ENCODE results near the gene PAXIP1.

Gene PAXIP1

DNA sequence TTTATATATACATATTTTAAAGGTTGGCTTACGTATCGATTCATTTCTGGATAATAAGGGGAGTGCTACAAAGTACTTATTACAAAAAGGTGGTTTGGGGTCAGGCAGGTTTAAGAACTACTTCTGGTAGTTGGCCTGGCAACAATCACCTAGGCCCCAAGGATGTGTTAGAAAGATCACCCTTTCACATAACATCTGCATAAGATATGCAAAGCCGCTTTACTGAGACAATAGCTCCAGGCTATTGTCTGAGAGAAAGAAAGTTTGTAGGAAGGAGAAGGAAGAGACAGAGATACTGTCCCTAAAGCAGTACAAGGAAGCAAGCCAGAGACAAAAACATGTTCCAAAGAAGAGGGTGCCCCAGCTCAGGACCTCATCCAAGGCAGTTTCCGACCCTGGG lies 6.2 kb downstream of the PAXIP1 start:
- H3K36me3 ChIP-seq (ENCODE audit: control insufficient read depth in 5 of 5, insufficient read depth in 5 of 5, low read length in 5 of 5) = peaks cover 5 to 42% (median 28%) of the 10 kb centered on the region in 5 donors

DNA sequence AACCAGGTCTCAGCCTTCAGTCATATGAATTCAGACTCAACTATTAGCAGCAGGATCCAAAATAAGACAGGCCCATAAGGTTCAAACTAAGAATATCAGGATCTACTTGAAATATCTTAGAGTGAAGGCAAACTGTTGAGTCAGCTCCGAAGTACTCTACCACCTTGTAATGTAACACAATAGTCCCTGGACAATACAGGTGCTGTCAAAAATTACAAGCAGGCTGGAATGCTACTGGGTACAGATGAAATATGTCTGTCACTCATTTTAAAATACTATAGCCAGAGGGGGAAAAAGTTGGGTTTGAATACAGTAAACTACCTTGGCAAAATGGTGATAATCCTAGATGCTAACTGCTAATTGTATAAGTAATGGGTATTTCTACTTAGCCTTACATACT lies 6.8 kb downstream of the PAXIP1 start:
- no peaks in the 10 kb centered on the region for H3K27me3 ChIP-seq (ENCODE audit: control insufficient read depth in 5 of 5, insufficient read depth in 4 of 5, low read length in 5 of 5)
- H3K36me3 ChIP-seq (ENCODE audit: control insufficient read depth in 5 of 5, insufficient read depth in 5 of 5, low read length in 5 of 5) = peaks cover 9 to 42% (median 30%) of the 10 kb centered on the region in 5 donors
- no peak overlapping the region for H3K9ac ChIP-seq (ENCODE audit: low read length in 5 of 5)

More for the DNA sequence above, 6.2 kb downstream of the PAXIP1 start:
- H3K27ac ChIP-seq (ENCODE audit: low read depth, low read length) = no peak overlapping the region
- no peaks in the 10 kb centered on the region for H3K27me3 ChIP-seq (ENCODE audit: control insufficient read depth in 5 of 5, insufficient read depth in 4 of 5, low read length in 5 of 5)
- no peak overlapping the region for H3K9ac ChIP-seq (ENCODE audit: low read length in 5 of 5)
- H3K4me3 ChIP-seq (ENCODE audit: low read depth in 1 of 5, low read length in 5 of 5) = no peak overlapping the region
- H3K9me3 ChIP-seq (ENCODE audit: control insufficient read depth in 5 of 5, low read length in 5 of 5) = no peaks in the 10 kb centered on the region
- H3K4me1 ChIP-seq (ENCODE audit: control insufficient read depth in 5 of 5, insufficient read depth in 5 of 5, low read length in 5 of 5) = peaks cover 0 to 3% (median 2%) of the 10 kb centered on the region in 5 donors

DNA sequence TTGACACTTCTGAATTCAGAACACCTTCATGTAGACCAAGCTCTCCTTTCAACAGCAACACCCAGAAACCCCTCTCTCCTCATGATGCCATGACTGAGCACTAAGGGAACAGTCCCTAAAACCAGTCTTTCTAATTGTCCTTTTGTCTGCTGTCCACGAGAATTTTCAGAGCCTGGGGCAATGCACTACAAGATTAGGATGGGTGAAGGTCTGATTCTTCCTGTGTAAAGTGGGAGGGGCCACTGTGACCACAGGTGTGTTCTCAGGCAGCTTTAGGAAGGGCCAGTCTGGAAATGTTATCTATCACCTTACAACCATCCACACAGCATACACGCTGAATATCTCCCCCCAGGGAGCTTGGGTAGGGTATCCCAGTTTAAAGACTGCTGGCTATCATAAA lies 7.9 kb downstream of the PAXIP1 start:
- peak overlapping the region in 1 of 5 donors; percentile 6 for H3K9ac ChIP-seq (ENCODE audit: low read length in 5 of 5)
- no peaks in the 10 kb centered on the region for H3K4me1 ChIP-seq (ENCODE audit: control insufficient read depth in 5 of 5, insufficient read depth in 5 of 5, low read length in 5 of 5)
- no peaks in the 10 kb centered on the region for H3K27me3 ChIP-seq (ENCODE audit: control insufficient read depth in 5 of 5, insufficient read depth in 4 of 5, low read length in 5 of 5)
- H3K36me3 ChIP-seq (ENCODE audit: control insufficient read depth in 5 of 5, insufficient read depth in 5 of 5, low read length in 5 of 5) = peaks cover 17 to 45% (median 32%) of the 10 kb centered on the region in 5 donors
- no peaks in the 10 kb centered on the region for H3K9me3 ChIP-seq (ENCODE audit: control insufficient read depth in 5 of 5, low read length in 5 of 5)
- H3K27ac ChIP-seq (ENCODE audit: low read depth, low read length) = no peak overlapping the region
- no peak overlapping the region for H3K4me3 ChIP-seq (ENCODE audit: low read depth in 1 of 5, low read length in 5 of 5)

More for the DNA sequence above, 6.8 kb downstream of the PAXIP1 start:
- Histone ChIP-seq H3K27ac (ENCODE audit: low read depth, low read length) (no peak overlapping the region), H3K4me1 (ENCODE audit: control insufficient read depth in 5 of 5, insufficient read depth in 5 of 5, low read length in 5 of 5) (no peaks in the 10 kb centered on the region), H3K4me3 (ENCODE audit: low read depth in 1 of 5, low read length in 5 of 5) (no peak overlapping the region), H3K9me3 (ENCODE audit: control insufficient read depth in 5 of 5, low read length in 5 of 5) (no peaks in the 10 kb centered on the region)

DNA sequence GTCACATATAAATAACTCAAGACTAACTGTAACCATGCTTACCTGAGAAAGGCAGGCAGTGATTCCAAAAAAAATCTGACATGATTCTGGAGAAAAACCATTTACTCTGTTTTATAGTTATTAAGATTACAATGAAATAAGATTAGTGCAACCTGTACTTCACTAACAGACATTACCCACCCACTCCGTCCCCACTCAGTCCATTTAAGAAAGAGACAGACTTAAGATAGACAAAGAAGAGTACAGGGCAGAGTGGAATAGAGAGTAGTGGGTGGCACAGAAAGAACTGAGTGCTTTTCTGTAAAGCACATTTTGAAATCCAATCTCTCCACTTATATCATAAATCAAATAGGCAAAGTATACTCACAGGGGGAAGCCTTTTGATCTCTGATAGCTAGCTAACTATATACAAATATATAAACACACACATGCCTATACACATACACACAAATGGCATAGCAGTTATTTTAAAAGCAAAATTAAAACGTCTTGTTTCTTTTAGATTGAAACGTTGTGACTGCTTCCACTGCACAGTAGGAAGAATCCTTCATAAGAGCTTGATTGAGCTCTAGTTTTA lies 11.9 kb downstream of the PAXIP1 start:
- no peak overlapping the region for H3K9ac ChIP-seq (ENCODE audit: low read length in 5 of 5)
- no peak overlapping the region for H3K27ac ChIP-seq (ENCODE audit: low read depth, low read length)
- peaks cover 14 to 28% (median 18%) of the 10 kb centered on the region in 5 donors for H3K36me3 ChIP-seq (ENCODE audit: control insufficient read depth in 5 of 5, insufficient read depth in 5 of 5, low read length in 5 of 5)
- H3K27me3 ChIP-seq (ENCODE audit: control insufficient read depth in 5 of 5, insufficient read depth in 4 of 5, low read length in 5 of 5) = no peaks in the 10 kb centered on the region
- H3K4me1 ChIP-seq (ENCODE audit: control insufficient read depth in 5 of 5, insufficient read depth in 5 of 5, low read length in 5 of 5) = peaks cover 0 to 2% (median 1%) of the 10 kb centered on the region in 5 donors
- no peak overlapping the region for H3K4me3 ChIP-seq (ENCODE audit: low read depth in 1 of 5, low read length in 5 of 5)
- no peaks in the 10 kb centered on the region for H3K9me3 ChIP-seq (ENCODE audit: control insufficient read depth in 5 of 5, low read length in 5 of 5)

DNA sequence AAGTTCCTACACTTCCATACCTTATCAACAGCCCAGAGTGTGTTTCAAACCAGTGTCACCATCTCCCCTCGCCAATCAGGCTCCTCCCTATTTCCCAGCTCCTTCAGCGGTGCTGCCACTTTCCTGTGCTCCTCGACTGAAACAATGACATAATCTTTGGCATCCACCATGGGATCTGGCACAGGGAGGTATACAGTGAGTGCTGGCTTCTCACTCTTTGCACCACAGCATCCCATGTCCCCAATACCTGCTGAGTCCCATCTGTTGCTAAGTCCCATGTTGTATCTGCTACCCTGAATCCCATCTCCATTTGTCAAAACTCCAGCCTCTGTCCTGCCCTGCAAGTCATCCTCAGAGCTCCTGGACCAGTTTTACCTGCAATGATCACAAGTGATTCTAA lies 15.4 kb downstream of the PAXIP1 start:
- no peak overlapping the region for H3K9ac ChIP-seq (ENCODE audit: low read length in 5 of 5)
- H3K27ac ChIP-seq (ENCODE audit: low read depth, low read length) = no peak overlapping the region
- H3K36me3 ChIP-seq (ENCODE audit: control insufficient read depth in 5 of 5, insufficient read depth in 5 of 5, low read length in 5 of 5) = peaks cover 4 to 22% (median 9%) of the 10 kb centered on the region in 5 donors
- H3K4me1 ChIP-seq (ENCODE audit: control insufficient read depth in 5 of 5, insufficient read depth in 5 of 5, low read length in 5 of 5) = peaks cover 0 to 10% (median 4%) of the 10 kb centered on the region in 5 donors
- no peak overlapping the region for H3K4me3 ChIP-seq (ENCODE audit: low read depth in 1 of 5, low read length in 5 of 5)
- H3K9me3 ChIP-seq (ENCODE audit: control insufficient read depth in 5 of 5, low read length in 5 of 5) = no peaks in the 10 kb centered on the region
- H3K27me3 ChIP-seq (ENCODE audit: control insufficient read depth in 5 of 5, insufficient read depth in 4 of 5, low read length in 5 of 5) = no peaks in the 10 kb centered on the region

DNA sequence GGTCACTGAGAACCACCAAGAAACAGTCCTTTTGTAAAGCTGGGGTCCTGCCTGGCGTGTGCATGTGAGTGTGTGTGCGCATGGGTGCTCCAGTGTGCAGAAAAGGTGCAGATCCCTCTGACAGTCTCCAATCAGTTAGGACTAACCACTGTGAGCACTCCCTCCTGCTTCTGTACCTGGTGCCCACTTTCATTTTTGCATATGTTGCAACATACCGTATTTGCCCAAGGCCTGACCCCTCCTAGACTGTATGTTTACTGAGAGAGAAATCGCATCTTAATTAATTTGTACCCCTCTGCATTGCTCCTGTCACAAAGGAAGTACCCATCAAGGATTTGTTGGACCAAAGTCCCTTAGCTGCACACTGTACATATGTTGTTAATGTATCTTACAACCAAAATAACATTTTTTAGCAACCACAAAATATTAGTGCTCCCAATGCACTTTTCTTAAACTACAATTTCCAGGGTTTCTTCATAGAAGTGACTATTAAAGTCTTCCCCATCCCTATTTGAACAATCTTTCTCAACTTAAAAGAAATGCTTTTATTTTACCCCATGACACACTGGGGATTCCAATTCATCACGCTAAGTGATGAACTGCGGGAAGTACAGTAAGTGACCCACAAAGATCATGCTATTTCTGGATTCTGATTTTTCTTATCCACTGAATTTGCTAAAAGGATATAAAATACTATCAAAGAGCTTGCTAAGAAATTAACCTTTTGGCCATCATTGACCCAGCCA lies 16.6 kb downstream of the PAXIP1 start:
- no peaks in the 10 kb centered on the region for H3K27me3 ChIP-seq (ENCODE audit: control insufficient read depth in 5 of 5, insufficient read depth in 4 of 5, low read length in 5 of 5)
- H3K4me1 ChIP-seq (ENCODE audit: control insufficient read depth in 5 of 5, insufficient read depth in 5 of 5, low read length in 5 of 5) = peaks cover 0 to 10% (median 4%) of the 10 kb centered on the region in 5 donors
- no peaks in the 10 kb centered on the region for H3K9me3 ChIP-seq (ENCODE audit: control insufficient read depth in 5 of 5, low read length in 5 of 5)
- no peak overlapping the region for H3K27ac ChIP-seq (ENCODE audit: low read depth, low read length)
- peaks cover 0 to 18% (median 6%) of the 10 kb centered on the region in 5 donors for H3K36me3 ChIP-seq (ENCODE audit: control insufficient read depth in 5 of 5, insufficient read depth in 5 of 5, low read length in 5 of 5)
- H3K4me3 ChIP-seq (ENCODE audit: low read depth in 1 of 5, low read length in 5 of 5) = no peak overlapping the region
- no peak overlapping the region for H3K9ac ChIP-seq (ENCODE audit: low read length in 5 of 5)

DNA sequence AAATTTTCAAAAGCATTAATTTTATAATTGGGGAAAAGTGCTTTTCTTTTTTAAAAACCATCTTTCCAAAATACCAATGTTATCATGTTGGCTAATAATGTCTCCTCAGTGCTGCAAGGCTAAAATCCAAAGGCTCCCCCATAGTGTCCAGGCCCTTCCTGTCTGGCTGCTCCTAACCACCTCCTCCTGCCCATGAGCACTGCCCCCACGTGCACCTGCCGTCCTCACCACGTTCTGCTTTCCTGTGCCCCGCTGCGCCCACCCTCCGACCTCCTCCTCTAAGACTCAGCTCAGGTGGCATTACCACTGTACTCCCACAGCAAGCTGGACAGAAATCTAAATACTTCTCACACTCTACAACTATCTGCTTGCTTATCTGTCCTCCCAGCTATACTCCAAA lies 17.7 kb downstream of the PAXIP1 start:
- H3K36me3 ChIP-seq (ENCODE audit: control insufficient read depth in 5 of 5, insufficient read depth in 5 of 5, low read length in 5 of 5) = peaks cover 0 to 18% (median 6%) of the 10 kb centered on the region in 5 donors
- no peak overlapping the region for H3K9ac ChIP-seq (ENCODE audit: low read length in 5 of 5)
- no peak overlapping the region for H3K4me3 ChIP-seq (ENCODE audit: low read depth in 1 of 5, low read length in 5 of 5)
- no peaks in the 10 kb centered on the region for H3K27me3 ChIP-seq (ENCODE audit: control insufficient read depth in 5 of 5, insufficient read depth in 4 of 5, low read length in 5 of 5)
- H3K4me1 ChIP-seq (ENCODE audit: control insufficient read depth in 5 of 5, insufficient read depth in 5 of 5, low read length in 5 of 5) = peaks cover 0 to 10% (median 4%) of the 10 kb centered on the region in 5 donors
- no peak overlapping the region for H3K27ac ChIP-seq (ENCODE audit: low read depth, low read length)
- H3K9me3 ChIP-seq (ENCODE audit: control insufficient read depth in 5 of 5, low read length in 5 of 5) = no peaks in the 10 kb centered on the region

DNA sequence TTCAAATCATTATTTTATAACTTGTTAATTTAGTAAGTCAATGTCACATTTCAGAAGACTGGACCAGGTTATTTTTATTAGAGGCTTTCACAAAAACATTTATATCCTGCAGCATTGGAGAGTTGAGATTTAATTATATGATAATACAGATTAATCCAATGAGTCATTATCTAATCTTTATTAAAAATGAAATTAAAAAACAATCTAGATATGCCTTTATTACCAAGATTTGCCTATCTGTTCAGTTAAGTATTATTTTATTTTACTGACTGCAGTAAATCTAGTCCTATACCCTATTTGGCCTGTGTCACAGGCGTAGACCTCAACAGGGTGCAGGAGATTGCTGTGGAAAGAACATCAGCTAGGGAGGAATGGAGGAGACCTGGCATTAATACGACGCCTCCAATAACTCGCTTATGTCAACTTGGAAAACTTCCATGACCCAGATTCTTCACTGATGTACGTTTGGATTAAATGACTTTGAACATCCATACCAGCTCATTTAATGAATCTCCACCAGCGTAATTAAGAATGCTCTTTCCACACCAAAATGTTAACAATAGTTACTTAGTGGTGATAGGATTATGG lies 18.2 kb downstream of the PAXIP1 start:
- Histone ChIP-seq H3K27ac (ENCODE audit: low read depth, low read length) (no peak overlapping the region), H3K36me3 (ENCODE audit: control insufficient read depth in 5 of 5, insufficient read depth in 5 of 5, low read length in 5 of 5) (peaks cover 2 to 17% (median 6%) of the 10 kb centered on the region in 5 donors), H3K4me3 (ENCODE audit: low read depth in 1 of 5, low read length in 5 of 5) (no peak overlapping the region), H3K27me3 (ENCODE audit: control insufficient read depth in 5 of 5, insufficient read depth in 4 of 5, low read length in 5 of 5) (no peaks in the 10 kb centered on the region), H3K9ac (ENCODE audit: low read length in 5 of 5) (no peak overlapping the region), H3K9me3 (ENCODE audit: control insufficient read depth in 5 of 5, low read length in 5 of 5) (no peaks in the 10 kb centered on the region), H3K4me1 (ENCODE audit: control insufficient read depth in 5 of 5, insufficient read depth in 5 of 5, low read length in 5 of 5) (peaks cover 0 to 10% (median 4%) of the 10 kb centered on the region in 5 donors)

DNA sequence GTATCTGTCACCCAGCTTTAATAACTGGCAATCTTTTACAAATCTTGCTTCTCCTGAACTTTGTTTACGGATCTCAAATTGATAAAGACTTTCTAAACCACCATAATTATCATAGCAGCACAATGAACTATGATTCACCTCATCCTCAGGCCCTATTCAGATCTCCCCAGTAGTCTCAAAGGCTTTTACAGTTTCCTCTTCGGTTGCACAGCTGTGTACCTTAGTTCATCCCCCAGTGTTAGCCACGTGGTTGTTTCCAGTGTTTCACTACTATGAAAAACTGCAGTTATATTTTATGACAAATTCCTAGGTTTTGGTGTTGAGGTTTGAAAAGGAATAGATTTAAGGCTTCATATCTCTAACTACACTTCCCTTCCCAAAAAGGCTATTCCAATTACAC lies 24.9 kb downstream of the PAXIP1 start:
- no peak overlapping the region for H3K9ac ChIP-seq (ENCODE audit: low read length in 5 of 5)
- no peaks in the 10 kb centered on the region for H3K9me3 ChIP-seq (ENCODE audit: control insufficient read depth in 5 of 5, low read length in 5 of 5)
- H3K4me1 ChIP-seq (ENCODE audit: control insufficient read depth in 5 of 5, insufficient read depth in 5 of 5, low read length in 5 of 5) = no peaks in the 10 kb centered on the region
- H3K27me3 ChIP-seq (ENCODE audit: control insufficient read depth in 5 of 5, insufficient read depth in 4 of 5, low read length in 5 of 5) = no peaks in the 10 kb centered on the region
- H3K36me3 ChIP-seq (ENCODE audit: control insufficient read depth in 5 of 5, insufficient read depth in 5 of 5, low read length in 5 of 5) = peaks cover 14 to 31% (median 14%) of the 10 kb centered on the region in 5 donors
- H3K27ac ChIP-seq (ENCODE audit: low read depth, low read length) = no peak overlapping the region
- no peak overlapping the region for H3K4me3 ChIP-seq (ENCODE audit: low read depth in 1 of 5, low read length in 5 of 5)

DNA sequence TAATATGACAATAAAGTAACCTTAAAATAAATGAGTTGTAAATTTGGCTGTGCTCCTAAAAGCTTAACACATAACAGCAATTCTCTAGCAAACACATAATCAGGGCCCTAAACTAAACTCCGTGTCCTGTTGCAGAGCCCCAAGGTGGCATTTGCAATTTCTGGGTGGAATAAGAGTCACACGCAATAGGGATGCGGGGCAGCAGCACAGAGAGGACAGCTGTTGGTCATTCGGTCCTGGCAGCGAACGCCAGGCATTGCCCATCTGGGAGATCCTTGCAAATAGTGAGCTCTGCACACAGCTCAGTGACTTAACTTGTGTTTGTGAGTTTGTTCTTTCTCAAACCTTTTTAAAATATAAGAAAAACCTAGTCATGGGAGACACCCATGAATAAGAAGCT lies 25.7 kb downstream of the PAXIP1 start:
- Histone ChIP-seq H3K9ac (ENCODE audit: low read length in 5 of 5) (no peak overlapping the region), H3K9me3 (ENCODE audit: control insufficient read depth in 5 of 5, low read length in 5 of 5) (no peaks in the 10 kb centered on the region), H3K27me3 (ENCODE audit: control insufficient read depth in 5 of 5, insufficient read depth in 4 of 5, low read length in 5 of 5) (no peaks in the 10 kb centered on the region), H3K4me1 (ENCODE audit: control insufficient read depth in 5 of 5, insufficient read depth in 5 of 5, low read length in 5 of 5) (no peaks in the 10 kb centered on the region), H3K36me3 (ENCODE audit: control insufficient read depth in 5 of 5, insufficient read depth in 5 of 5, low read length in 5 of 5) (peaks cover 10 to 33% (median 20%) of the 10 kb centered on the region in 5 donors), H3K27ac (ENCODE audit: low read depth, low read length) (no peak overlapping the region), H3K4me3 (ENCODE audit: low read depth in 1 of 5, low read length in 5 of 5) (no peak overlapping the region)
